Measurements from ENCODE around the gene DCLK2. TPM values are rescaled to one million over a fixed set of nuclear protein-coding genes. Genes with fewer than 3 reads are reported as not detected.
"Not testable (repeated sequence)": the region's sequence is repeated elsewhere in the genome, so short reads cannot be mapped to it uniquely, and the experiment has no call there.

The DCLK2 gene
- total and polyA plus RNA-seq, 4 donors, result 2.4 to 17.9 (median 12.7) TPM

GRCh38 chr4:150158041-150158440 lies 79.8 kb downstream of the DCLK2 start:
- intact Hi-C loops (cut with DNase I), result no loop called here
- no peak overlapping the region for H3K4me3 ChIP-seq (ENCODE audit: low read length in 2 of 2)
- DNase-seq, result no peak
- H3K4me1 ChIP-seq (ENCODE audit: control insufficient read depth in 1 of 2, insufficient read depth in 2 of 2, low read length in 2 of 2), result peaks cover 0 to 3% of the 10 kb centered on the region in 2 donors
- H3K27ac ChIP-seq (ENCODE audit: low read depth in 1 of 2, low read length in 2 of 2), result no peak overlapping the region
- ATAC-seq (ENCODE audit: low FRiP score), result no peak
- no peaks in the 10 kb centered on the region for H3K27me3 ChIP-seq (ENCODE audit: control insufficient read depth in 1 of 2, insufficient read depth in 2 of 2, low read length in 1 of 2)
- no peaks in the 10 kb centered on the region for H3K36me3 ChIP-seq (ENCODE audit: control insufficient read depth in 1 of 2, insufficient read depth in 2 of 2, low read length in 1 of 2)
- WGBS, 2 donors, result 88 to 91% methylated on average over 1 of the region's 1 CpG
- no peaks in the 10 kb centered on the region for H3K9me3 ChIP-seq (ENCODE audit: control insufficient read depth, low read length)

DNA sequence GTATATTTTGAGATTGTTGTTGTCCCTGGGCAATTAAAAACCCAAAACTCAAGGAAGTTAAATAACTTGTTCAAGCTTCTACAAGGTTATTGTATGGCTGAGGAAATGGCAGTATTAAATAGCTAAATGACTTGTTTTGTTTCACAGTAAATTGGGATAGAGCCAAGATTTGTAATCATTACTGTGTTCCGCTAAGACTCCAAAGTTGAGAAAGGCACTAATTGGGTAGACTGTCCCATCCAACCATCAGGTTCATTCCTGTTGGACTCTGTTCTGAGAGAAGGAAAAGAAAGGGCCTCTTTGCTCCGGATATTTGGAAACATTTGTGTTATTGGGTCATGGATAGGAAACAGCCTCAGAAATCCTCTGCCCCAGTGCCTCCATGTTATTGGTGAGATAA lies 82.2 kb downstream of the DCLK2 start:
- intact Hi-C loops (cut with DNase I), result no loop called here
- no peaks in the 10 kb centered on the region for H3K9me3 ChIP-seq (ENCODE audit: control insufficient read depth, low read length)
- H3K27ac ChIP-seq (ENCODE audit: low read depth in 1 of 2, low read length in 2 of 2), result no peak overlapping the region
- WGBS, 2 donors, result 84 to 91% methylated on average over 2 of the region's 2 CpGs
- DNase-seq (no peak), ATAC-seq (ENCODE audit: low FRiP score) (no peak)
- no peak overlapping the region for H3K4me3 ChIP-seq (ENCODE audit: low read length in 2 of 2)
- peaks cover 0 to 3% of the 10 kb centered on the region in 2 donors for H3K4me1 ChIP-seq (ENCODE audit: control insufficient read depth in 1 of 2, insufficient read depth in 2 of 2, low read length in 2 of 2)
- no peaks in the 10 kb centered on the region for H3K36me3 ChIP-seq (ENCODE audit: control insufficient read depth in 1 of 2, insufficient read depth in 2 of 2, low read length in 1 of 2)
- no peaks in the 10 kb centered on the region for H3K27me3 ChIP-seq (ENCODE audit: control insufficient read depth in 1 of 2, insufficient read depth in 2 of 2, low read length in 1 of 2)

GRCh38 chr4:150161109-150161508 lies 82.9 kb downstream of the DCLK2 start:
- intact Hi-C loops (cut with DNase I), result no loop called here
- Histone ChIP-seq H3K4me3 (ENCODE audit: low read length in 2 of 2) (no peak overlapping the region), H3K27ac (ENCODE audit: low read depth in 1 of 2, low read length in 2 of 2) (no peak overlapping the region), H3K27me3 (ENCODE audit: control insufficient read depth in 1 of 2, insufficient read depth in 2 of 2, low read length in 1 of 2) (no peaks in the 10 kb centered on the region), H3K9me3 (ENCODE audit: control insufficient read depth, low read length) (no peaks in the 10 kb centered on the region), H3K36me3 (ENCODE audit: control insufficient read depth in 1 of 2, insufficient read depth in 2 of 2, low read length in 1 of 2) (no peaks in the 10 kb centered on the region), H3K4me1 (ENCODE audit: control insufficient read depth in 1 of 2, insufficient read depth in 2 of 2, low read length in 2 of 2) (peaks cover 0 to 3% of the 10 kb centered on the region in 2 donors)
- no peak for ATAC-seq (ENCODE audit: low FRiP score)
- no peak for DNase-seq

GRCh38 chr4:150162020-150162419 lies 83.8 kb downstream of the DCLK2 start:
- not testable (repeated sequence) for H3K4me1 ChIP-seq (ENCODE audit: control insufficient read depth in 1 of 2, insufficient read depth in 2 of 2, low read length in 2 of 2)

GRCh38 chr4:150164055-150164454 lies 85.8 kb downstream of the DCLK2 start:
- H3K27ac ChIP-seq (ENCODE audit: low read depth in 1 of 2, low read length in 2 of 2), result no peak overlapping the region
- H3K27me3 ChIP-seq (ENCODE audit: control insufficient read depth in 1 of 2, insufficient read depth in 2 of 2, low read length in 1 of 2), result no peaks in the 10 kb centered on the region
- no peak overlapping the region for H3K4me3 ChIP-seq (ENCODE audit: low read length in 2 of 2)
- ATAC-seq (ENCODE audit: low FRiP score) (no peak), DNase-seq (no peak)
- intact Hi-C loops (cut with DNase I), result no loop called here
- H3K36me3 ChIP-seq (ENCODE audit: control insufficient read depth in 1 of 2, insufficient read depth in 2 of 2, low read length in 1 of 2), result no peaks in the 10 kb centered on the region
- no peaks in the 10 kb centered on the region for H3K9me3 ChIP-seq (ENCODE audit: control insufficient read depth, low read length)
- peaks cover 0 to 4% of the 10 kb centered on the region in 2 donors for H3K4me1 ChIP-seq (ENCODE audit: control insufficient read depth in 1 of 2, insufficient read depth in 2 of 2, low read length in 2 of 2)

More at GRCh38 chr4:150162020-150162419, 83.8 kb downstream of the DCLK2 start:
- DNase-seq; H3K27me3 ChIP-seq (ENCODE audit: control insufficient read depth in 1 of 2, insufficient read depth in 2 of 2, low read length in 1 of 2); H3K36me3 ChIP-seq (ENCODE audit: control insufficient read depth in 1 of 2, insufficient read depth in 2 of 2, low read length in 1 of 2); intact Hi-C loops (cut with DNase I); H3K9me3 ChIP-seq (ENCODE audit: control insufficient read depth, low read length); H3K27ac ChIP-seq (ENCODE audit: low read depth in 1 of 2, low read length in 2 of 2); ATAC-seq (ENCODE audit: low FRiP score); H3K4me3 ChIP-seq (ENCODE audit: low read length in 2 of 2): not testable (repeated sequence)
- WGBS, 2 donors, result 98 to 100% methylated on average over 2 of the region's 2 CpGs

GRCh38 chr4:150164956-150165629 lies 86.8 kb downstream of the DCLK2 start:
- H3K9me3 ChIP-seq (ENCODE audit: control insufficient read depth, low read length), result no peaks in the 10 kb centered on the region
- ATAC-seq (ENCODE audit: low FRiP score) (no peak), DNase-seq (no peak)
- no peak overlapping the region for H3K27ac ChIP-seq (ENCODE audit: low read depth in 1 of 2, low read length in 2 of 2)
- no peaks in the 10 kb centered on the region for H3K27me3 ChIP-seq (ENCODE audit: control insufficient read depth in 1 of 2, insufficient read depth in 2 of 2, low read length in 1 of 2)
- no peak overlapping the region for H3K4me3 ChIP-seq (ENCODE audit: low read length in 2 of 2)
- H3K4me1 ChIP-seq (ENCODE audit: control insufficient read depth in 1 of 2, insufficient read depth in 2 of 2, low read length in 2 of 2), result peaks cover 0 to 2% of the 10 kb centered on the region in 2 donors
- intact Hi-C loops (cut with DNase I), result no loop called here
- H3K36me3 ChIP-seq (ENCODE audit: control insufficient read depth in 1 of 2, insufficient read depth in 2 of 2, low read length in 1 of 2), result no peaks in the 10 kb centered on the region
- WGBS, 2 donors, result 93 to 97% methylated on average over 3 of the region's 3 CpGs

DNA sequence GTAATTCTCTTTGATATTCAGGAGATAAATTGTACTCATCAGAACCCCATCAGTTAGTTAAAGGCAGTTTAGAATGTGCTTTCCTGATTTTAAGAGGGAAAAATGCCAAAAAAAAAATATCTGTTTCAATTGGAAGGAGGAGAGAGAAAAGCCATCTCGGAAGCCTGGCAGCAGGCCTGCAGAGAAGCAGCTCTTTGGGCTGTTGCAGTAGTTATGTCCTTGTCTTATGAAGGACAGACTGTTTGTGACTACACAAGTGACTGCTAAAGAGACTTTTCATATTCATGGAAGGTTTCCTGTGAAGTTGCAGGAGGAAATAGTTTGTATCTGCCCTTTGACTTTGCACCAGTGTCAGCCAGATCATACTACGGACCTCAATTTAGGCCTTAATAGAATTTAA lies 88.8 kb downstream of the DCLK2 start:
- Histone ChIP-seq H3K36me3 (ENCODE audit: control insufficient read depth in 1 of 2, insufficient read depth in 2 of 2, low read length in 1 of 2) (no peaks in the 10 kb centered on the region), H3K4me1 (ENCODE audit: control insufficient read depth in 1 of 2, insufficient read depth in 2 of 2, low read length in 2 of 2) (peaks cover 0 to 2% of the 10 kb centered on the region in 2 donors), H3K27ac (ENCODE audit: low read depth in 1 of 2, low read length in 2 of 2) (no peak overlapping the region), H3K9me3 (ENCODE audit: control insufficient read depth, low read length) (no peaks in the 10 kb centered on the region), H3K27me3 (ENCODE audit: control insufficient read depth in 1 of 2, insufficient read depth in 2 of 2, low read length in 1 of 2) (no peaks in the 10 kb centered on the region), H3K4me3 (ENCODE audit: low read length in 2 of 2) (no peak overlapping the region)
- 79 to 83% methylated on average over 2 of the region's 2 CpGs for WGBS, 2 donors
- no peak for ATAC-seq (ENCODE audit: low FRiP score)
- no peak for DNase-seq
- intact Hi-C loops (cut with DNase I), result no loop called here

GRCh38 chr4:150173432-150173861 lies 95.2 kb downstream of the DCLK2 start:
- H3K4me3 ChIP-seq (ENCODE audit: low read length in 2 of 2), result no peak overlapping the region
- intact Hi-C loops (cut with DNase I), result no loop called here
- ATAC-seq (ENCODE audit: low FRiP score), result no peak

DNA sequence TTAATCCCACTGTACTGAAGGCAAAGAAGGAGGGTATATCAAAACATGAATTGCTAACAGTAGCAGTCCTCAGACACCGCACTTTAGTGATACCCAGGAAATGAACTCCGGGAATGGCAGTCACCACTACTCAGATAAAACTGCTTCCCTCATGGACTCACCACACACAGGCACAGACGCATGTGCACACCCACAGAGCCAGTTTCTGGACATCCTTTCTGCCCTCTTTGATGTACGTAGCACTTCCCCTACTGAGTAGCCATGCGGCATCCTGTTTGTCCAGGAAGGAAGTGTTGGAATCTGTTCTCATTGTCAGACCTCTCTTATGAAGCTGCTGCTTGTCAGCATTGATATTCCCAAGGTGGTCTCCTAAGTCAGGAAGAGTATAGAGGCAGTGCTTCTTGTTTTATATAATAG lies 95.7 kb downstream of the DCLK2 start:
- Histone ChIP-seq H3K36me3 (ENCODE audit: control insufficient read depth in 1 of 2, insufficient read depth in 2 of 2, low read length in 1 of 2) (no peaks in the 10 kb centered on the region), H3K27ac (ENCODE audit: low read depth in 1 of 2, low read length in 2 of 2) (no peak overlapping the region), H3K9me3 (ENCODE audit: control insufficient read depth, low read length) (no peaks in the 10 kb centered on the region), H3K4me1 (ENCODE audit: control insufficient read depth in 1 of 2, insufficient read depth in 2 of 2, low read length in 2 of 2) (peaks cover 1 to 2% of the 10 kb centered on the region in 2 donors), H3K27me3 (ENCODE audit: control insufficient read depth in 1 of 2, insufficient read depth in 2 of 2, low read length in 1 of 2) (no peaks in the 10 kb centered on the region), H3K4me3 (ENCODE audit: low read length in 2 of 2) (no peak overlapping the region)
- DNase-seq (no peak), ATAC-seq (ENCODE audit: low FRiP score) (no peak)
- 87 to 91% methylated on average over 5 of the region's 5 CpGs for WGBS, 2 donors
- intact Hi-C loops (cut with DNase I), result no loop called here

More at GRCh38 chr4:150173432-150173861, 95.2 kb downstream of the DCLK2 start:
- no peak overlapping the region for H3K27ac ChIP-seq (ENCODE audit: low read depth in 1 of 2, low read length in 2 of 2)
- no peak for DNase-seq
- no peaks in the 10 kb centered on the region for H3K9me3 ChIP-seq (ENCODE audit: control insufficient read depth, low read length)
- 52 to 70% methylated on average over 1 of the region's 1 CpG for WGBS, 2 donors
- no peaks in the 10 kb centered on the region for H3K36me3 ChIP-seq (ENCODE audit: control insufficient read depth in 1 of 2, insufficient read depth in 2 of 2, low read length in 1 of 2)
- peaks cover 2 to 3% of the 10 kb centered on the region in 2 donors for H3K4me1 ChIP-seq (ENCODE audit: control insufficient read depth in 1 of 2, insufficient read depth in 2 of 2, low read length in 2 of 2)
- H3K27me3 ChIP-seq (ENCODE audit: control insufficient read depth in 1 of 2, insufficient read depth in 2 of 2, low read length in 1 of 2), result no peaks in the 10 kb centered on the region

All from aorta (tissue), 5 donors.